HFFc6 (cell line): ENCODE results near the gene FOXK2. TPM values are rescaled to one million over a fixed set of nuclear protein-coding genes. Genes with fewer than 3 reads are reported as not detected.
"Not testable (repeated sequence)": the region's sequence is repeated elsewhere in the genome, so short reads cannot be mapped to it uniquely, and the experiment has no call there.

Experiments used
- DNase-seq: peaks from one replicate; pipeline ENCODE4 v3.0.0-alpha.2; 2018
- H3K27ac Mint-ChIP-seq: 2 replicates; pipeline ENCODE4 v1.8.0; 2020; ENCODE audit warnings: mild to moderate bottlenecking, mixed read lengths
- H3K27me3 Mint-ChIP-seq: 2 replicates; pipeline ENCODE4 v1.8.0; 2021; ENCODE audit warnings: mild to moderate bottlenecking, moderate library complexity, mixed read lengths; ENCODE audit not compliant: insufficient read depth
- H3K36me3 Mint-ChIP-seq: 2 replicates; pipeline ENCODE4 v1.8.0; 2021; ENCODE audit warnings: low read depth, mixed read lengths
- H3K4me1 Mint-ChIP-seq: 2 replicates; pipeline ENCODE4 v1.8.0; 2020; ENCODE audit warnings: low read depth, mixed read lengths
- H3K4me3 Mint-ChIP-seq: 2 replicates; pipeline ENCODE4 v1.8.0; 2020; ENCODE audit warnings: mild to moderate bottlenecking, moderate library complexity, mixed read lengths
- H3K9me3 Mint-ChIP-seq: 2 replicates; pipeline ENCODE4 v1.8.0; 2020; ENCODE audit warnings: mild to moderate bottlenecking, mixed read lengths
- CTCF ChIP-seq: fragments of 200-600 bp; sonication (generic); IDR thresholded peaks from 2 replicates; pipeline ENCODE4 v1.5.0; 2021; ENCODE audit warnings: antibody characterized with exemption, mild to moderate bottlenecking
- total RNA-seq, 6 experiments: library from RNA; stranded (reverse); fragmentation: NEBNext Ultra II Directional; extraction: Animal tissue kit (Norgen Biotek cat#: 25700); gene quantifications; 2 replicates in 1 of 6; 3 replicates in 5 of 6; pipeline ENCODE4 v1.2.3, GENCODE V29; 2021

The FOXK2 gene
- total RNA-seq, 6 experiments from 2014 or later: 38.6 to 46.3 (median 41.1) TPM

- Mint-ChIP-seq H3K4me3 (no peak overlapping the region), H3K9me3 (no peaks in the 10 kb centered on the region), H3K4me1 (peaks cover 19% of the 10 kb centered on the region), H3K27me3 (no peaks in the 10 kb centered on the region), H3K36me3 (peaks cover 6% of the 10 kb centered on the region; the same call in 1 of the 2 replicates), H3K27ac (0 out of 2 replicates have a peak overlapping the region, but pooled peaks have one; percentile 20)
- DNase-seq: no peak
- no peak for TF ChIP-seq CTCF
Measured at GRCh38 chr17:82560802-82561428, 41.4 kb downstream of the FOXK2 start.

- DNase-seq: no peak
- H3K27ac Mint-ChIP-seq: no peak overlapping the region
- no peak overlapping the region for H3K4me3 Mint-ChIP-seq
- H3K27me3 Mint-ChIP-seq: no peaks in the 10 kb centered on the region
- TF ChIP-seq CTCF: no peak
- H3K36me3 Mint-ChIP-seq: peaks cover 6% of the 10 kb centered on the region; the same call in 1 of the 2 replicates
- peaks cover 19% of the 10 kb centered on the region for H3K4me1 Mint-ChIP-seq
- H3K9me3 Mint-ChIP-seq: no peaks in the 10 kb centered on the region
Measured at GRCh38 chr17:82561429-82562035, 42.0 kb downstream of the FOXK2 start.

- H3K4me1 Mint-ChIP-seq: peaks cover 19% of the 10 kb centered on the region
- H3K4me3 Mint-ChIP-seq, H3K36me3 Mint-ChIP-seq, DNase-seq, H3K27me3 Mint-ChIP-seq, H3K9me3 Mint-ChIP-seq, H3K27ac Mint-ChIP-seq: not testable (repeated sequence)
Measured at GRCh38 chr17:82562718-82563220, 43.2 kb downstream of the FOXK2 start.

GRCh38 chr17:82563318-82563717 lies 43.8 kb downstream of the FOXK2 start:
- H3K27me3 Mint-ChIP-seq: no peaks in the 10 kb centered on the region
- no peak for TF ChIP-seq CTCF
- H3K27ac Mint-ChIP-seq: no peak overlapping the region
- H3K9me3 Mint-ChIP-seq: no peaks in the 10 kb centered on the region
- peaks cover 9% of the 10 kb centered on the region; the same call in 1 of the 2 replicates for H3K36me3 Mint-ChIP-seq
- DNase-seq: no peak
- no peak overlapping the region for H3K4me3 Mint-ChIP-seq
- H3K4me1 Mint-ChIP-seq: peaks cover 23% of the 10 kb centered on the region

- not testable (repeated sequence) for H3K9me3 Mint-ChIP-seq, H3K27me3 Mint-ChIP-seq, H3K4me3 Mint-ChIP-seq, DNase-seq, H3K27ac Mint-ChIP-seq
- H3K36me3 Mint-ChIP-seq: peaks cover 11% of the 10 kb centered on the region; the same call in 1 of the 2 replicates
- H3K4me1 Mint-ChIP-seq: peaks cover 27% of the 10 kb centered on the region
Measured at GRCh38 chr17:82563745-82564144, 44.2 kb downstream of the FOXK2 start.

- Mint-ChIP-seq H3K36me3 (peaks cover 13% of the 10 kb centered on the region; the same call in 1 of the 2 replicates), H3K27ac (no peak overlapping the region), H3K9me3 (no peaks in the 10 kb centered on the region), H3K27me3 (no peaks in the 10 kb centered on the region), H3K4me3 (no peak overlapping the region), H3K4me1 (peaks cover 32% of the 10 kb centered on the region)
- TF ChIP-seq CTCF: no peak
- no peak for DNase-seq
Measured at GRCh38 chr17:82564241-82564640, 44.7 kb downstream of the FOXK2 start.
